A673 (cell line): ENCODE data around the gene BAIAP2L1. TPM values are rescaled to one million over a fixed set of nuclear protein-coding genes. Genes with fewer than 3 reads are reported as not detected.

Experiments used
- BruUV-seq: library from RNA; stranded (reverse); fragments of 400-500 nt; replicated peaks from 2 replicates; lab custom pipeline; 2021; lab: Mats Ljungman, UMichigan
- CTCF ChIA-PET: fragments of 300-600 bp; sonication (Branson Sonifier 250); formaldehyde crosslinking; loops from one replicate; lab custom pipeline; 2022; ENCODE audit warnings: antibody characterized with exemption; lab: Charles Lee
- POLR2A ChIA-PET: fragments of 300-600 bp; sonication (Branson Sonifier 250); formaldehyde crosslinking; loops from one replicate; lab custom pipeline; 2022; ENCODE audit warnings: antibody characterized with exemption; ENCODE audit not compliant: low non-redundant PET; lab: Charles Lee
- DNase-seq: peaks from one replicate; pipeline ENCODE4 v3.0.0-alpha.2; 2015; ENCODE audit warnings: low spot score
- H3K27ac ChIP-seq: fragments of 200-600 bp; sonication (generic); 2 replicates; pipeline ENCODE4 v1.5.1; 2016; ENCODE audit warnings: mixed run types, low read depth, mild to moderate bottlenecking, mixed read lengths, antibody characterized with exemption, low read length; ENCODE audit not compliant: poor library complexity, severe bottlenecking
- H3K27me3 ChIP-seq: fragments of 200-600 bp; sonication (generic); replicated peaks from 2 replicates; pipeline ENCODE4 v1.6.1; 2017; ENCODE audit warnings: mixed run types, low read depth, mild to moderate bottlenecking, mixed read lengths, antibody characterized with exemption, low read length; ENCODE audit not compliant: insufficient read depth, poor library complexity
- H3K36me3 ChIP-seq: fragments of 200-600 bp; sonication (generic); 2 replicates; pipeline ENCODE4 v1.6.1; 2016; ENCODE audit warnings: mixed run types, mild to moderate bottlenecking, mixed read lengths, antibody characterized with exemption, low read length; ENCODE audit not compliant: insufficient read depth, poor library complexity, severe bottlenecking
- H3K4me1 ChIP-seq: fragments of 200-600 bp; sonication (generic); 2 replicates; pipeline ENCODE4 v1.6.1; 2017; ENCODE audit warnings: mixed run types, mild to moderate bottlenecking, mixed read lengths, antibody characterized with exemption, low read length; ENCODE audit not compliant: insufficient read depth, poor library complexity, severe bottlenecking
- H3K4me3 ChIP-seq: fragments of 200-600 bp; sonication (generic); 2 replicates; pipeline ENCODE4 v1.5.1; 2016; ENCODE audit warnings: low read depth, mixed run types, mild to moderate bottlenecking, mixed read lengths, low read length; ENCODE audit not compliant: poor library complexity, severe bottlenecking
- H3K9me3 ChIP-seq: fragments of 200-600 bp; sonication (generic); 2 replicates; pipeline ENCODE4 v1.6.1; 2016; ENCODE audit warnings: mixed run types, low read depth, mild to moderate bottlenecking, mixed read lengths, antibody characterized with exemption, low read length; ENCODE audit not compliant: poor library complexity, severe bottlenecking
- EZH2 ChIP-seq: fragments of 200-600 bp; sonication (generic); IDR thresholded peaks from 2 replicates; pipeline ENCODE4 v1.6.1; 2017; ENCODE audit warnings: borderline replicate concordance, low read depth, mild to moderate bottlenecking, mixed read lengths, antibody characterized with exemption, low read length; ENCODE audit not compliant: poor library complexity, severe bottlenecking
- intact Hi-C: fragments of 100-400 bp; cut with micrococcal nuclease; formaldehyde crosslinking; loops from one replicate; pipeline ENCODE4 v1.10.0; 2022; ENCODE audit not compliant: unreplicated experiment
- total RNA-seq: library from RNA; stranded (reverse); gene quantifications from 2 replicates; pipeline ENCODE4 v1.2.3, GENCODE V29; 2021
- TF ChIP-seq, protein P1 (sequence below): fragments of 300-800, 200-600 bp; sonication (generic); conservative IDR thresholded peaks from 2 replicates; pipeline ENCODE4 v1.5.1; 2017; ENCODE audit warnings: low read depth, mild to moderate bottlenecking, antibody characterized with exemption, low read length, moderate library complexity, mixed read lengths

Gene BAIAP2L1
- total RNA-seq, 1 experiment from 2014 or later = 0.77 TPM

GRCh38 chr7:98368716-98369115, 32.2 kb downstream of the BAIAP2L1 start:
- ChIA-PET CTCF (no interaction called here), POLR2A (no interaction called here)

DNA sequence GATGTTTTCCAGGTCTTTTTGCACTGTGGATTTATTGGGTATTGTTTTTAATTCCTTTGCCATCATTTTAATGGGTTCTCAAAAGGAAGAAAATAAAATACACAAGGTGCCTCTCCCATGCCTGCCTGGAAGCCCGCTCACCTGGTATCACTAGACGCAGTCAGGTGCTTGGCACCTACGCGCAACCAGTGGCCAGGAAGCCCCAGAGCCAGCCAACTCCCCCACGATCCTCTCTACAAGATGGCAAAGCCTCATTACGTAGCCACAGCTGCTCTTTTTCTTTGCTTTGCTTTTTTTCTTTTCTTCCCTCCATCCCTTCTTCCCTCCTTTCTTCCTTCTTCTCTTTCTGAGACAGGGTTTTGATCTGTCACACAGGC, 34.3 kb downstream of the BAIAP2L1 start:
- BruUV-seq = no TSS peak
- Histone ChIP-seq H3K27ac (no peak overlapping the region), H3K27me3 (no peaks in the 10 kb centered on the region), H3K4me1 (peaks cover 3% of the 10 kb centered on the region), H3K4me3 (no peak overlapping the region), H3K36me3 (no peaks in the 10 kb centered on the region), H3K9me3 (no peaks in the 10 kb centered on the region)
- TF ChIP-seq, protein P1, sequence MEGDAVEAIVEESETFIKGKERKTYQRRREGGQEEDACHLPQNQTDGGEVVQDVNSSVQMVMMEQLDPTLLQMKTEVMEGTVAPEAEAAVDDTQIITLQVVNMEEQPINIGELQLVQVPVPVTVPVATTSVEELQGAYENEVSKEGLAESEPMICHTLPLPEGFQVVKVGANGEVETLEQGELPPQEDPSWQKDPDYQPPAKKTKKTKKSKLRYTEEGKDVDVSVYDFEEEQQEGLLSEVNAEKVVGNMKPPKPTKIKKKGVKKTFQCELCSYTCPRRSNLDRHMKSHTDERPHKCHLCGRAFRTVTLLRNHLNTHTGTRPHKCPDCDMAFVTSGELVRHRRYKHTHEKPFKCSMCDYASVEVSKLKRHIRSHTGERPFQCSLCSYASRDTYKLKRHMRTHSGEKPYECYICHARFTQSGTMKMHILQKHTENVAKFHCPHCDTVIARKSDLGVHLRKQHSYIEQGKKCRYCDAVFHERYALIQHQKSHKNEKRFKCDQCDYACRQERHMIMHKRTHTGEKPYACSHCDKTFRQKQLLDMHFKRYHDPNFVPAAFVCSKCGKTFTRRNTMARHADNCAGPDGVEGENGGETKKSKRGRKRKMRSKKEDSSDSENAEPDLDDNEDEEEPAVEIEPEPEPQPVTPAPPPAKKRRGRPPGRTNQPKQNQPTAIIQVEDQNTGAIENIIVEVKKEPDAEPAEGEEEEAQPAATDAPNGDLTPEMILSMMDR = no peak
- TF ChIP-seq EZH2 = no peak
- DNase-seq = no peak
- intact Hi-C loops = no loop called here
- ChIA-PET POLR2A (no interaction called here), CTCF (no interaction called here)

More at GRCh38 chr7:98368716-98369115, 32.2 kb downstream of the BAIAP2L1 start:
- no peaks in the 10 kb centered on the region for H3K27me3 ChIP-seq
- H3K9me3 ChIP-seq = no peaks in the 10 kb centered on the region
- TF ChIP-seq, protein P1 = no peak
- TF ChIP-seq EZH2 = no peak
- no peak overlapping the region for H3K4me3 ChIP-seq
- no peak for DNase-seq
- BruUV-seq = no TSS peak
- intact Hi-C loops = no loop called here
- no peaks in the 10 kb centered on the region for H3K36me3 ChIP-seq
- peaks cover 3% of the 10 kb centered on the region for H3K4me1 ChIP-seq
- no peak overlapping the region for H3K27ac ChIP-seq

DNA sequence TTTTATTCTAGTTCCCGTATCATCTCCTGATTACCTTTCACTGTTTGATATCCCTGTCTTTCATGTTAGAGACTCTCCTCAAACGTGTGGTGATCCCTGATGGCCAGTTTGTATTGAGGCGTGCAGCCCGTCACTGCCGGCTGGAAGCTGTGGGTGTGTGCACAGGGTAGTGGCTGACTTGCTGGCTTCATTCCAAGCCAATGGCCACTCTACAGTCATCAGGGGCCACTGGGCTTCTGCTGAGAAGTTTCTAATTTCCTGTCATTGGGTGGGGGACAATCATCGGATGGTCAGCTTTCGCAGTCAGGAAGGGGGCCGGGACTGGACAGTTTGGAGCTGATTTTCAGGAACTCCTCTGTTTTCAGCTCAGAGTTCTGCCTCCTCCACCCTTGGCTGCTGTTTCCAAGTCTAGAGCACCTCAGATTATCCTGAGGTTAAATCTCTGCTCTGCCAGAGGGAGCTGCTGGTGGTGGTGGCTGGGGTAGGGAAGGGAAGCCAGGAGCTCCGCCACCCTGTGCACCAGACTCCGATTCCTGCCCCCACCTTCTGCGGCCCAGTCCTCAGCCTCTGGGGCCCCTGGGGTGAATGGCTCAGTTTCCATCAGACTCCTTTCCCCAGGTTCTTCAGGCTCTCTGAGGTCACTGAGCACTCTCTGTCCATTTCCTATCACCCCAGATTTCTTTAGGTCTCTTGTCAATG, 34.9 kb downstream of the BAIAP2L1 start:
- no peaks in the 10 kb centered on the region for H3K36me3 ChIP-seq
- H3K27me3 ChIP-seq = no peaks in the 10 kb centered on the region
- no peaks in the 10 kb centered on the region for H3K9me3 ChIP-seq
- DNase-seq = no peak
- no TSS peak for BruUV-seq
- TF ChIP-seq, protein P1 = no peak
- no peak for TF ChIP-seq EZH2
- H3K4me1 ChIP-seq = no peaks in the 10 kb centered on the region
- ChIA-PET POLR2A (no interaction called here), CTCF (no interaction called here)
- no peak overlapping the region for H3K4me3 ChIP-seq
- intact Hi-C loops = no loop called here
- no peak overlapping the region for H3K27ac ChIP-seq
